Right lobe of liver (tissue), 6 donors: ENCODE results near the gene ST14. TPM values are rescaled to one million over a fixed set of nuclear protein-coding genes. Genes with fewer than 3 reads are reported as not detected.
A peak's percentile ranks its signal among the peaks of the same experiment; 100 is the strongest.
"Not testable (repeated sequence)": the region's sequence is repeated elsewhere in the genome, so short reads cannot be mapped to it uniquely, and the experiment has no call there.

ENCODE experiments used
- ATAC-seq, 4 donors: fragments of 200-7000 bp; cut with Tn5 transposase; one replicate each; pipeline ENCODE4 v1.9.1; 2020; ENCODE audit warnings: mild to moderate bottlenecking in 4 of 4, moderate library complexity in 4 of 4
- DNase-seq, 3 donors: peaks; one replicate each; pipeline ENCODE4 v3.0.0-alpha.2; 2020
- H3K27ac ChIP-seq, 3 donors: fragments of 200-600 bp; one replicate each; pipeline ENCODE4 v1.8.0; 2022
- H3K27me3 ChIP-seq, 2 donors: fragments of 200-600 bp; one replicate each; pipeline ENCODE4 v1.8.0; 2022
- H3K36me3 ChIP-seq, 4 donors: fragments of 200-600 bp; sonication (generic) in 1 of 4; one replicate each; pipeline versions ENCODE4 v1.5.1 to v1.8.0; 2017 to 2022; ENCODE audit warnings: control low read depth in 1 of 4
- H3K4me1 ChIP-seq, 4 donors: fragments of 200-600 bp; sonication (generic) in 1 of 4; one replicate each; pipeline versions ENCODE4 v1.5.1 to v1.8.0; 2017 to 2022; ENCODE audit warnings: control low read depth in 1 of 4
- H3K4me3 ChIP-seq, 3 donors: fragments of 200-600 bp; one replicate each; pipeline ENCODE4 v1.8.0; 2022
- H3K9me3 ChIP-seq, 4 donors: fragments of 200-600 bp; sonication (generic) in 1 of 4; one replicate each; pipeline versions ENCODE4 v1.5.1 to v1.8.0; 2017 to 2022; ENCODE audit warnings: control low read depth in 1 of 4
- POLR2A ChIP-seq: fragments of 450-650 bp; IDR thresholded peaks from one replicate; pipeline ENCODE4 v1.6.1; 2017; ENCODE audit warnings: antibody characterized with exemption, mild to moderate bottlenecking
- WGBS: methylation state at CpG from one replicate; pipeline ENCODE4 v1.1.6; 2018; ENCODE audit warnings: low coverage, low lambda C conversion rate; ENCODE audit not compliant: insufficient coverage; ENCODE audit errors: missing lambda C conversion rate; 5-methylcytosine and 5-hydroxymethylcytosine counted together
- intact Hi-C, 2 donors: fragments of 100-400 bp; cut with DNase I; formaldehyde crosslinking; loops; one replicate each; pipeline versions ENCODE4 v1.11.2 to v1.14.1; 2022
- total RNA-seq, 6 experiments: library from RNA; depleted of rRNA in 2 of 6; stranded (reverse); fragments of >200 nt in 2 of 6; fragmentation: NEBNext Ultra II Directional in 3 of 6; extraction: Animal tissue kit (Norgen Biotek cat#: 25700) in 3 of 6; gene quantifications; one replicate each; pipeline versions ENCODE4 v1.1.0 to v1.2.4, GENCODE V29; 2016 to 2023
- TF ChIP-seq, protein P1 (sequence below), 4 donors: fragments of 200-600 bp in 3 of 4; fragments of 450-650 bp in 1 of 4; IDR thresholded peaks; one replicate each; pipeline versions ENCODE4 v1.5.1 to v1.8.0; 2016 to 2022; ENCODE audit warnings: antibody characterized with exemption in 4 of 4, mild to moderate bottlenecking in 2 of 4
- donor health status: DM: no; HTN: yes; CAD: no.
- donor health status: DM: no; HTN: no; CAD: no.
- donor health status: DM: no; HTN: no; CAD: no.
- donor health status: DM: no; HTN: yes; CAD: no.
- donor health status: DM: no; HTN: yes; CAD: no.

ST14 gene
- total RNA-seq, 6 experiments from 2014 or later = 2.5 to 16.7 (median 10.8) TPM

DNA sequence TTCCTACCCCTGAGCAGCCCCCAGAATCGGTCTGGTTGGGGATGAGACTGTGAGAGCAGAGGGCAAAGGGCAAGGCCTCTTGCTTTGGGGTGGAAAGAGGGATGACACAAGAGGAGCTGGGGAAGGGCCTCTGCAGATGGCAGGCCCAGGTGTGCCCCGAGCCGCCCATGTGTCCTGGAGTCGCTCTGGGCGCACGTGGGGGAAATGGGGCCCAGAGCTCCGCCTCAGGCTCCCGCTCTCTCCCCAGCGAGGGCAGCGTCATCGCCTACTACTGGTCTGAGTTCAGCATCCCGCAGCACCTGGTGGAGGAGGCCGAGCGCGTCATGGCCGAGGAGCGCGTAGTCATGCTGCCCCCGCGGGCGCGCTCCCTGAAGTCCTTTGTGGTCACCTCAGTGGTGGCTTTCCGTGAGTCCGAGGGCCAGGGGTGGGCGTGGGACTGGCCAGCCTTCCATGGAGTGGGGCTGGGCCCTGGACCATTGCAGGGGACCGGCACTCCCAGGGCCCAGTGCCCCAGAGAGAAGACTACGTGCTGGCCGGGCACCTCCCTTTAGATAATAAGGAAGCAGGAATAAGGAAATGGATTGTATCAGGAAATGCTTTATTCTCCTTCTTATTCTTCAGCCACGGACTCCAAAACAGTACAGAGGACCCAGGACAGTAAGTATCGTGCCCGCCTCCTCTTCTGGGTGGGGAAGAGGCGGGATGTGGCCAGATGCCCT is 30.1 kb downstream of the ST14 start:
- Histone ChIP-seq H3K4me1 (peaks cover 0 to 16% (median 5%) of the 10 kb centered on the region in 4 donors), H3K9me3 (no peaks in the 10 kb centered on the region), H3K4me3 (no peak overlapping the region), H3K27me3 (no peaks in the 10 kb centered on the region), H3K27ac (no peak overlapping the region), H3K36me3 (no peaks in the 10 kb centered on the region)
- ATAC-seq = peak in 2 of 4 donors; percentile 11 to 13
- DNase-seq = no peak
- 76% methylated on average over 3 of the region's 32 CpGs for WGBS
- intact Hi-C loops = no loop called here
- TF ChIP-seq, protein P1, sequence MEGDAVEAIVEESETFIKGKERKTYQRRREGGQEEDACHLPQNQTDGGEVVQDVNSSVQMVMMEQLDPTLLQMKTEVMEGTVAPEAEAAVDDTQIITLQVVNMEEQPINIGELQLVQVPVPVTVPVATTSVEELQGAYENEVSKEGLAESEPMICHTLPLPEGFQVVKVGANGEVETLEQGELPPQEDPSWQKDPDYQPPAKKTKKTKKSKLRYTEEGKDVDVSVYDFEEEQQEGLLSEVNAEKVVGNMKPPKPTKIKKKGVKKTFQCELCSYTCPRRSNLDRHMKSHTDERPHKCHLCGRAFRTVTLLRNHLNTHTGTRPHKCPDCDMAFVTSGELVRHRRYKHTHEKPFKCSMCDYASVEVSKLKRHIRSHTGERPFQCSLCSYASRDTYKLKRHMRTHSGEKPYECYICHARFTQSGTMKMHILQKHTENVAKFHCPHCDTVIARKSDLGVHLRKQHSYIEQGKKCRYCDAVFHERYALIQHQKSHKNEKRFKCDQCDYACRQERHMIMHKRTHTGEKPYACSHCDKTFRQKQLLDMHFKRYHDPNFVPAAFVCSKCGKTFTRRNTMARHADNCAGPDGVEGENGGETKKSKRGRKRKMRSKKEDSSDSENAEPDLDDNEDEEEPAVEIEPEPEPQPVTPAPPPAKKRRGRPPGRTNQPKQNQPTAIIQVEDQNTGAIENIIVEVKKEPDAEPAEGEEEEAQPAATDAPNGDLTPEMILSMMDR (IDR thresholded peaks at IDR 0.05) = no peak
- no peak for TF ChIP-seq POLR2A

GRCh38 chr11:130190371-130190881 is 30.8 kb downstream of the ST14 start:
- no peak for TF ChIP-seq POLR2A
- TF ChIP-seq, protein P1 (IDR thresholded peaks at IDR 0.05) = no peak
- H3K36me3 ChIP-seq = no peaks in the 10 kb centered on the region
- intact Hi-C loops = no loop called here
- no peak for ATAC-seq
- no peak for DNase-seq
- 74% methylated on average over 3 of the region's 29 CpGs for WGBS
- no peak overlapping the region for H3K27ac ChIP-seq
- no peaks in the 10 kb centered on the region for H3K9me3 ChIP-seq
- H3K27me3 ChIP-seq = no peaks in the 10 kb centered on the region
- H3K4me1 ChIP-seq = peaks cover 0 to 16% (median 5%) of the 10 kb centered on the region in 4 donors
- no peak overlapping the region for H3K4me3 ChIP-seq

DNA sequence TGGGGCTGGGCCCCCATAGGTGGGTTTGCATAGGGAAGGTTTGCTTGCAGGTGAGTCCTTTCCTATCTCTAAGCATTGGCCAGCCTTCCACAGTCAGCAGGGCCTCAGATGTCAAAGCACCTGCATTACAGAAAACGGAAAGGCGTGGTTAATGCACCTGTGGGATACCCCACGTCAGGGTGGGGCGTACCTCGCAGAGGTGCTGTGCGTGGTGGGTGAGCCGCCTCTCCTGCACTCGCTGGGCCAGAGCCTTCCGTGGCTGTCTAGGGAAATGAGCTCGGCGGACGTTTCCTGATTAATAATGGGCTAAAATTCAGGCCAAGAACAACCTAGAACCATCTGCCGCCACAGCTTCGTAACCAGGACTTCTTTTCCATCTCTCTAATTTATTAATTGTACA is 32.3 kb downstream of the ST14 start:
- no peak for ATAC-seq
- Histone ChIP-seq H3K4me1 (peaks cover 0 to 16% (median 5%) of the 10 kb centered on the region in 4 donors), H3K4me3 (no peak overlapping the region), H3K36me3 (no peaks in the 10 kb centered on the region), H3K27me3 (no peaks in the 10 kb centered on the region), H3K27ac (peak overlapping the region in 1 of 3 donors; percentile 18), H3K9me3 (no peaks in the 10 kb centered on the region)
- 93% methylated on average over 3 of the region's 14 CpGs for WGBS
- DNase-seq = no peak
- intact Hi-C loops = no loop called here
- TF ChIP-seq POLR2A = no peak
- TF ChIP-seq, protein P1 (IDR thresholded peaks at IDR 0.05) = no peak

- ATAC-seq (peak; percentile 66 to 82 (median 79)), DNase-seq (no peak)
- WGBS = 27% methylated on average over 4 of the region's 4 CpGs
- no peaks in the 10 kb centered on the region for H3K36me3 ChIP-seq
- peak overlapping the region in 1 of 3 donors; percentile 36 for H3K27ac ChIP-seq
- H3K9me3 ChIP-seq = no peaks in the 10 kb centered on the region
- H3K27me3 ChIP-seq = no peaks in the 10 kb centered on the region
- peaks cover 0 to 16% (median 5%) of the 10 kb centered on the region in 4 donors for H3K4me1 ChIP-seq
- intact Hi-C loops = no loop called here
- no peak overlapping the region for H3K4me3 ChIP-seq
- TF ChIP-seq, protein P1 (IDR thresholded peaks at IDR 0.05) = no peak
- no peak for TF ChIP-seq POLR2A
Measured at GRCh38 chr11:130192845-130193267, 33.3 kb downstream of the ST14 start.

DNA sequence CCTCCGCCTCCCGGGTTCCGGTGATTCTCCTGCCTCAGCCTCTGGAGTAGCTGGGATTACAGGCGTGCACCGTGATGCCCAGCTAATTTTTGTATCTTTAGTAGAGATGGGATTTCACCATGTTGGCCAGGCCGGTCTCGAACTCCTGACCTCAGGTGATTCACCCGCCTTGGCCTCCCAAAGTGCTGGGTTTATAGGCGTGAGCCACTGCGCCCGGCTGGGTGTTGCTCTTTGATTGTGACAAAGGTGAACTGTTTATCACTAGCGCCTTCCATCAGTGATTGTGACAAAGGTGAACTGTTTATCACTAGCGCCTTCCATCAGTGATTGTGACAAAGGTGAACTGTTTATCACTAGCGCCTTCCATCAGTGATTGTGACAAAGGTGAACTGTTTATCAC is 34.0 kb downstream of the ST14 start:
- not testable (repeated sequence) for ATAC-seq, H3K27ac ChIP-seq

More for the DNA sequence above, 34.0 kb downstream of the ST14 start:
- intact Hi-C loops, H3K36me3 ChIP-seq, DNase-seq, H3K9me3 ChIP-seq, H3K4me3 ChIP-seq, H3K27me3 ChIP-seq: not testable (repeated sequence)
- 76% methylated on average over 7 of the region's 14 CpGs for WGBS
- peaks cover 0 to 16% (median 5%) of the 10 kb centered on the region in 4 donors for H3K4me1 ChIP-seq
